Measurements from ENCODE around the gene CNTRL. TPM values are rescaled to one million over a fixed set of nuclear protein-coding genes. Genes with fewer than 3 reads are reported as not detected.

Gene CNTRL
- total RNA-seq, 1 experiment from 2014 or later: 94.6 TPM

DNA sequence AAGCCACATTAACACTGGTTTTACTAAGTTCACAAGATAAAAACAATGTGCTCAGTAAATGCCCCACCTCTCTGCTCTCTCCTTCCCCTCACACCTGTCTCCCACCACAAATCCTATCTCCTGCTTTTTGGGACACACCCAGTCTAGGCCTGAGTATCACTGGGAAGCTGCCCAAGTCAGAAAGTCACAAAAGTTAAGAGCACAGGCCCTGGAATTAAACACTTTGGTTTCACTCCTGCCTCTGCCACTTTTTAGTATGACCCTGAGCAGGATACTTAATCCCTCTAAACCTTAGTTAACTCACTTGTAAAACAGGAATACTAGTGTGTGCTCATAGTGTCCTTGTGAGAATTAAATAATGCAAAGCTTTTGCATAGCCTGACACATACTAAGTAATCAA, 36.0 kb upstream of the CNTRL start:
- Histone ChIP-seq H3K4me2 (ENCODE audit: low read depth, low read length, poor library complexity, severe bottlenecking) (no peak overlapping the region), H2AFZ (ENCODE audit: low read length) (0 out of 2 replicates have a peak overlapping the region, but pooled peaks have one; percentile 40), H3K9me2 (replicated peaks; ENCODE audit: insufficient read depth, low read length) (no peaks in the 10 kb centered on the region), H3K4me3 (ENCODE audit: low read length) (no peak overlapping the region), H3K79me2 (ENCODE audit: low read length) (no peaks in the 10 kb centered on the region), H3K9me3 (ENCODE audit: low read length) (no peaks in the 10 kb centered on the region), H3K4me1 (ENCODE audit: low read length) (peaks cover 5% of the 10 kb centered on the region), H3K27me3 (ENCODE audit: low read length) (no peaks in the 10 kb centered on the region), H3K9ac (ENCODE audit: low read length) (no peak overlapping the region), H4K20me1 (ENCODE audit: insufficient read depth, low read depth, low read length) (no peaks in the 10 kb centered on the region), H3K27ac (ENCODE audit: low read length) (no peak overlapping the region), H3K36me3 (ENCODE audit: insufficient read depth, low read length) (no peaks in the 10 kb centered on the region)
- no peak for DNase-seq

DNA sequence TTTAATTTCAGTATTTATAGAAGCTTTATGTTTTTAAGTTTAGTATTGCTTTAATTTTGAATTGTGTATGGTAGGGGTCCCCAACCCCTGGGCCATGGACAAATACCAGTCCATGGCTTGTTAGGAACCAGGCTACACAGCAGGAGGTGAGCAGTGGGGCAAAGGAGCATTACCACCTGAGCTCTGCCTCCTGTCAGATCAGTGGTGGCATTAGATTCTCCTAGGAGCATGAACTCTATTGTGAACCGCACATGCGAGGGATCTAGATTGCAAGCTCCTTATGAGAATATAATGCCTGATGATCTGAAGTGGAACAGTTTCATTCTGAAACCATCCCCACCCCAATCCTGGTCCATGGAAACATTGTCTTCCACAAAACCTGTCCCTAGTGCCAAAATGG, 26.6 kb upstream of the CNTRL start:
- Histone ChIP-seq H3K9me3 (ENCODE audit: low read length) (no peaks in the 10 kb centered on the region), H4K20me1 (ENCODE audit: insufficient read depth, low read depth, low read length) (no peaks in the 10 kb centered on the region), H3K79me2 (ENCODE audit: low read length) (no peaks in the 10 kb centered on the region), H3K4me2 (ENCODE audit: low read depth, low read length, poor library complexity, severe bottlenecking) (no peak overlapping the region), H3K27me3 (ENCODE audit: low read length) (no peaks in the 10 kb centered on the region), H3K9ac (ENCODE audit: low read length) (no peak overlapping the region), H3K36me3 (ENCODE audit: insufficient read depth, low read length) (no peaks in the 10 kb centered on the region), H3K4me1 (ENCODE audit: low read length) (peaks cover 5% of the 10 kb centered on the region; the same call in 1 of the 2 replicates), H3K4me3 (ENCODE audit: low read length) (no peak overlapping the region), H3K27ac (ENCODE audit: low read length) (no peak overlapping the region), H3K9me2 (replicated peaks; ENCODE audit: insufficient read depth, low read length) (no peaks in the 10 kb centered on the region), H2AFZ (ENCODE audit: low read length) (no peak overlapping the region)
- DNase-seq: no peak

DNA sequence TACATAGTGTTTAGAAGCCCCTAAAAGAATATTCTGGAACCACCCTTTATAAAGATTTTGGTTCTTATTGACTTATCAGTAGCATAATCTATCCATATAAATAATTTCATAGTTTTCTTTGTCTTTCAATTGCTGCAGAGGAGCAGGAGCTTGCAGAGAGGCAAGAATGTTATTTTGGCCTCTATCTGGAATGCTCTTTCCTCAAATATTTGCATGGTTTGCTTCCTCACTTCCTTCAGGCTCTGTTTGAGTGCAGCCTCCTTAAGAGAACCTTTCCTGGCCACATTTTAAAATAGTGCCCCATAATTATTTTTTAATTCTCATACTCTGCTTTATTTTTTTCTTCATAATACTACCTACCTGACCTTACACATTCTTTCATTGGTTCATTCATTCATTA, 26.1 kb upstream of the CNTRL start:
- Histone ChIP-seq H4K20me1 (ENCODE audit: insufficient read depth, low read depth, low read length) (no peaks in the 10 kb centered on the region), H3K79me2 (ENCODE audit: low read length) (no peaks in the 10 kb centered on the region), H3K4me1 (ENCODE audit: low read length) (peaks cover 5% of the 10 kb centered on the region; the same call in 1 of the 2 replicates)

DNA sequence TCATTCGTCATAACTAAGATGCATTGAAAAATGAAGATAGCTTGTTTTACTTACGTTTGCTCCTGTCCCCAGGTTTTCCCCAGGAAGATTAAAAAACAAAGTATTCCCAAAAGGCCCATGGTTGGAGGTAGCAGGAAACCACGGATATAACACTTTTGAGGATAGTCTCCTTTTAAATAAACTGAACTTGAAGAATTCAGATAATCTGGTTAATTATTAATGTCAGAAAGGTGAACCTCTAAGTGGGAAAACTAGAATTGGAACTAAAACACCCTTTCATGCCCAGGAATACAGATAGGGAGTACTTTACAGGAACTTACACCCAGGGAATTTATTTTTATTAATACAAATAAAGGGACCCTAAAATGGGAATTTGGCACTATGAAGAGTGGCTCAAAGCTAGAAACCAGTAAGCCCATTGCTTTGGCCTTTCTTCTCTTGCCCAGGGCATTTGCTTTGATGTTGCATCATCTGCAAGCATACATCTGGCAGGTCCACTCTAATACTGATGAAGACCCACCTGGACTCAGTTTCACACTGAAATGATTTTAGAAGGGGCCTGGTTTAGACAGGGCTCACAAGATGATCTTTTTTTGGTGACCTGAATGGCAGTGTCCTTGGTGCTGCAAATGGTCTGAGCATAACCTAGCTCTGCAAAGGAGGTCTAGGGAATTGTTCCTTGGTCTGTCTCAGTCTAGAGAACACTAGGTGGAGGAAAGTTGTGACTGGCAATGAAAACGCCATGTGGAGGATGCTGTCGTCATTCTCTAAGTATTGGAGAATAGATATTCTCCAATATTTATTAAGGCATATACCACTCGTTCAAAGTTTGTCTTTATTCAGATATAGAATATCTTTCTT, 24.4 kb upstream of the CNTRL start, which contains the start of gene C5:
C5 (minus strand) TSS at position 148 of the 861 bp plus-strand sequence; CDS start at position 119, 29 bp downstream.
- Histone ChIP-seq H3K4me2 (ENCODE audit: low read depth, low read length, poor library complexity, severe bottlenecking) (no peak within 1 kb of the TSS), H3K9ac (ENCODE audit: low read length) (no peak within 1 kb of the TSS), H3K9me3 (ENCODE audit: low read length) (no peaks in the 10 kb centered on the region), H4K20me1 (ENCODE audit: insufficient read depth, low read depth, low read length) (no peaks in the 10 kb centered on the region), H2AFZ (ENCODE audit: low read length) (peak within 1 kb of the TSS; percentile 17; the same call in 1 of the 2 replicates), H3K27ac (ENCODE audit: low read length) (no peak within 1 kb of the TSS), H3K79me2 (ENCODE audit: low read length) (no peaks in the 10 kb centered on the region), H3K36me3 (ENCODE audit: insufficient read depth, low read length) (no peaks in the 10 kb centered on the region), H3K4me1 (ENCODE audit: low read length) (peaks cover 5% of the 10 kb centered on the region; the same call in 1 of the 2 replicates), H3K4me3 (ENCODE audit: low read length) (no peak within 1 kb of the TSS), H3K9me2 (replicated peaks; ENCODE audit: insufficient read depth, low read length) (no peaks in the 10 kb centered on the region), H3K27me3 (ENCODE audit: low read length) (no peaks in the 10 kb centered on the region)
- peak; percentile 40 for DNase-seq

More for the DNA sequence above, 26.1 kb upstream of the CNTRL start:
- no peak overlapping the region for H3K9ac ChIP-seq (ENCODE audit: low read length)
- H3K4me3 ChIP-seq (ENCODE audit: low read length): no peak overlapping the region
- H3K36me3 ChIP-seq (ENCODE audit: insufficient read depth, low read length): no peaks in the 10 kb centered on the region
- H3K27ac ChIP-seq (ENCODE audit: low read length): no peak overlapping the region
- H3K4me2 ChIP-seq (ENCODE audit: low read depth, low read length, poor library complexity, severe bottlenecking): no peak overlapping the region
- no peak overlapping the region for H2AFZ ChIP-seq (ENCODE audit: low read length)
- H3K9me3 ChIP-seq (ENCODE audit: low read length): no peaks in the 10 kb centered on the region
- H3K27me3 ChIP-seq (ENCODE audit: low read length): no peaks in the 10 kb centered on the region
- no peaks in the 10 kb centered on the region for H3K9me2 ChIP-seq (replicated peaks; ENCODE audit: insufficient read depth, low read length)
- no peak for DNase-seq

DNA sequence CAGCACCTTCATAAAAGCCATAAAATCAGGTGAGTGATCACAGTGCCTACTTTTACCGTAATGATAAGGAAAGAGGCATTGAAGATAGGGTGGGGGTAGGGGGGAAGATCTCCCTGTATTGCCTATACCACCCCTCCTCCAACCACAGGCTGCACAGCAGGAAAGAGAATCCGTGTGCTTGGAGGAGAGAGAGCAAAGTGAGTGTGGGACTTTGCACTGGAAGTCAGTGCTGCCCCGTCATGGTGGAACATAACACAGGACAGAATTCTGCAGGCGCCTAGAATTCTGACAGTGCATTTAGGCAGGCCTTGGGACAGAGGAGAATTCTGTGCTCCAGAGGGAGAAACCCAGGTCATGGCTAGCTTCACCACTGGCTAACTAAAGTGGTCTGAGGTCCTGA, 21.2 kb upstream of the CNTRL start:
- no peak overlapping the region for H3K9ac ChIP-seq (ENCODE audit: low read length)
- H3K27me3 ChIP-seq (ENCODE audit: low read length): no peaks in the 10 kb centered on the region
- no peaks in the 10 kb centered on the region for H3K36me3 ChIP-seq (ENCODE audit: insufficient read depth, low read length)
- no peaks in the 10 kb centered on the region for H3K9me2 ChIP-seq (replicated peaks; ENCODE audit: insufficient read depth, low read length)
- H3K4me1 ChIP-seq (ENCODE audit: low read length): peaks cover 4% of the 10 kb centered on the region; the same call in 1 of the 2 replicates
- H3K27ac ChIP-seq (ENCODE audit: low read length): no peak overlapping the region
- no peaks in the 10 kb centered on the region for H4K20me1 ChIP-seq (ENCODE audit: insufficient read depth, low read depth, low read length)
- H3K79me2 ChIP-seq (ENCODE audit: low read length): no peaks in the 10 kb centered on the region
- no peak overlapping the region for H3K4me3 ChIP-seq (ENCODE audit: low read length)
- no peak overlapping the region for H3K4me2 ChIP-seq (ENCODE audit: low read depth, low read length, poor library complexity, severe bottlenecking)
- peaks cover 7% of the 10 kb centered on the region; the same call in 1 of the 2 replicates for H3K9me3 ChIP-seq (ENCODE audit: low read length)
- H2AFZ ChIP-seq (ENCODE audit: low read length): no peak overlapping the region
- DNase-seq: peak; percentile 19

DNA sequence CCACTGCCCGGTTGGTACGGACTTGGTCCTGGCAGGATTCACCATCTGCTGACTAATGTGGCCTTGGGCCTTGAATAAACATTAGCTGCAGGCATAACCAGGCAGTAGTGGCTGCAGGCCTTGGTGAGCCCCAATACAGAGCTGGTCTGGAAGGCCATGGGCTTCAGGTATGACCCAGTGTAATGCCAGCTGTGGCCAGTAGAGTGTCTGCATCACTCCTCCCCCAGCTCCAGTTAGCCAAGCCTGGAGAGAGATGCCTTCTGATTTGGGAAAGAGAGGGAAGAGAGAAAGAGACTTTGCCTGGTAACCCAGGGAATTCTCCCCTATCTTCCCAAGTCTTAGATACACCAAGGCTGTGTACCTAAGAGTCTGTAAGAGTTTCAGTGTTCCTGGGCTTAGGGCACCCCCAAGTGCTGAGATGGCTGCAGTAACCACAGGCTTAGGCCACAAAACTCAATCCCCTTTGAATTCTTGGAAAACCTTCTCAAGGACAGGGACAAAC, 19.1 kb upstream of the CNTRL start:
- Histone ChIP-seq H3K4me2 (ENCODE audit: low read depth, low read length, poor library complexity, severe bottlenecking) (no peak overlapping the region), H2AFZ (ENCODE audit: low read length) (no peak overlapping the region), H3K4me3 (ENCODE audit: low read length) (no peak overlapping the region), H3K9ac (ENCODE audit: low read length) (no peak overlapping the region), H4K20me1 (ENCODE audit: insufficient read depth, low read depth, low read length) (no peaks in the 10 kb centered on the region), H3K9me2 (replicated peaks; ENCODE audit: insufficient read depth, low read length) (no peaks in the 10 kb centered on the region), H3K27ac (ENCODE audit: low read length) (no peak overlapping the region), H3K36me3 (ENCODE audit: insufficient read depth, low read length) (no peaks in the 10 kb centered on the region), H3K9me3 (ENCODE audit: low read length) (peaks cover 7% of the 10 kb centered on the region; the same call in 1 of the 2 replicates), H3K4me1 (ENCODE audit: low read length) (peaks cover 4% of the 10 kb centered on the region), H3K79me2 (ENCODE audit: low read length) (no peaks in the 10 kb centered on the region), H3K27me3 (ENCODE audit: low read length) (no peaks in the 10 kb centered on the region)
- peak; percentile 59 for DNase-seq

DNA sequence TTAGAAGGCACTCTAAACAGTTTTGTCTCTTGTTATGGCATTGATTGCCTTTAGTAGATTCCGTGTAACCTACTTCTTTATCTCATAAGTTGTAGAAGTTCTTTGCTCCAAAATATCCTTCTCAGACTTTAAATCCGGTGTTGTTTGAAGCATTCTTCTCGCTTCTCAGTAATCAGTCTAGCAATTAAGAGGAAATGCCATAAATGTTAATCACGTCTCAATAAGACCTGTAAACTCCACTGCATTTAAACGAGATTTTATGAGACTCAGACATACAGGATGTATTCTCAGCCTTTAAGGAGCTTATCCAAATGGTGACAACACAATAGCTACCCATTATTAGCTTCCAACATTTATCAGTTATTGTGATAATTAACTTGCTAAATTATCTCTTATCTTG, 16.9 kb upstream of the CNTRL start:
- Histone ChIP-seq H3K4me2 (ENCODE audit: low read depth, low read length, poor library complexity, severe bottlenecking) (no peak overlapping the region), H3K27ac (ENCODE audit: low read length) (no peak overlapping the region)

DNA sequence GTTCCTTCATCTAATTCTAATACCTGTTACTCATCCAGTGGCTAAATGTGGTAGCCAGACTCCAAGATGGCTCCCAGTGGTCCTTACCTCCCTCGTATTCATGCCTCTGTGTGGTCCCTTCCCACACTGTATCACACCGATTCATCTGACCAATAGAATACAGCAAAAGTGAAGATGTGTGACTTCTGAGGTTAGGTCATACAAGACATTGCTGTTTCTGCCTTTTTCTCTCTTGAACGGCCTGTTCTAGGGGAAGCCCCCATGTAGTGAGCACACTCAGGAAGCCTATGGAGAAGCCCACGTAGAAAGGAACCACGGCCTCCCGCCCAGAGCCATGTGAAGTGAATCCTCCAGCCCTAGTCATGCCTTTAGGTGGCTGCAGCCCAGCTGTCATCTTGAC, 15.2 kb upstream of the CNTRL start:
- Histone ChIP-seq H3K4me1 (ENCODE audit: low read length) (peaks cover 4% of the 10 kb centered on the region), H3K27ac (ENCODE audit: low read length) (no peak overlapping the region), H3K36me3 (ENCODE audit: insufficient read depth, low read length) (no peaks in the 10 kb centered on the region), H3K9me3 (ENCODE audit: low read length) (peaks cover 7% of the 10 kb centered on the region; the same call in 1 of the 2 replicates), H4K20me1 (ENCODE audit: insufficient read depth, low read depth, low read length) (no peaks in the 10 kb centered on the region), H3K27me3 (ENCODE audit: low read length) (no peaks in the 10 kb centered on the region), H3K4me2 (ENCODE audit: low read depth, low read length, poor library complexity, severe bottlenecking) (no peak overlapping the region), H2AFZ (ENCODE audit: low read length) (no peak overlapping the region), H3K4me3 (ENCODE audit: low read length) (no peak overlapping the region), H3K9ac (ENCODE audit: low read length) (no peak overlapping the region), H3K9me2 (replicated peaks; ENCODE audit: insufficient read depth, low read length) (no peaks in the 10 kb centered on the region), H3K79me2 (ENCODE audit: low read length) (no peaks in the 10 kb centered on the region)
- no peak for DNase-seq

More for the DNA sequence above, 16.9 kb upstream of the CNTRL start:
- no peak overlapping the region for H3K9ac ChIP-seq (ENCODE audit: low read length)
- H3K36me3 ChIP-seq (ENCODE audit: insufficient read depth, low read length): no peaks in the 10 kb centered on the region
- no peaks in the 10 kb centered on the region for H4K20me1 ChIP-seq (ENCODE audit: insufficient read depth, low read depth, low read length)
- peaks cover 4% of the 10 kb centered on the region for H3K4me1 ChIP-seq (ENCODE audit: low read length)
- no peak overlapping the region for H2AFZ ChIP-seq (ENCODE audit: low read length)
- H3K27me3 ChIP-seq (ENCODE audit: low read length): no peaks in the 10 kb centered on the region
- no peak overlapping the region for H3K4me3 ChIP-seq (ENCODE audit: low read length)
- no peaks in the 10 kb centered on the region for H3K9me2 ChIP-seq (replicated peaks; ENCODE audit: insufficient read depth, low read length)
- no peak for DNase-seq
- H3K9me3 ChIP-seq (ENCODE audit: low read length): peaks cover 7% of the 10 kb centered on the region; the same call in 1 of the 2 replicates
- no peaks in the 10 kb centered on the region for H3K79me2 ChIP-seq (ENCODE audit: low read length)

Measured in Karpas-422 (cell line).